ENCODE results near the gene CLCN2. TPM values are rescaled to one million over a fixed set of nuclear protein-coding genes. Genes with fewer than 3 reads are reported as not detected.

CLCN2 gene
- total and polyA plus RNA-seq, 2 of the 4 experiments (the other 2 are of a cell fraction) = 2.9 to 5.8 TPM

GRCh38 chr3:184357248-184358123 lies 3.9 kb downstream of the CLCN2 start:
- H3K36me3 ChIP-seq (ENCODE audit: control insufficient read depth, insufficient read depth, low read length) = peaks cover 13% of the 10 kb centered on the region
- 91% methylated on average over 5 of the region's 24 CpGs; no CpG with 5 or more reads in 1 of the 2 experiments for WGBS, 2 experiments (ENCODE audit: extremely low coverage in 2 of 2, insufficient read length in 1 of 2)
- H3K56ac ChIP-seq (ENCODE audit: extremely low read depth, insufficient read depth, low read length) = no peak overlapping the region
- POLR2A ChIA-PET (ENCODE audit: unreplicated experiment) = no interaction called here
- peaks cover 18% of the 10 kb centered on the region; the same call in 1 of the 2 replicates for H3K9me1 ChIP-seq (ENCODE audit: insufficient read depth, low read length)
- H3K27me3 ChIP-seq (ENCODE audit: control insufficient read depth, insufficient read depth, low read length) = no peaks in the 10 kb centered on the region
- H2BK120ac ChIP-seq (ENCODE audit: low read depth, low read length) = no peak overlapping the region
- DNase-seq = no peak
- no peak overlapping the region for H3K4me2 ChIP-seq (ENCODE audit: low read depth, low read length)
- no peak overlapping the region for H2BK20ac ChIP-seq (ENCODE audit: low read depth, low read length)
- no peak overlapping the region for H3K18ac ChIP-seq (ENCODE audit: low read depth, low read length)
- no peak overlapping the region for H4K5ac ChIP-seq (ENCODE audit: low read depth, low read length)
- H4K8ac ChIP-seq (ENCODE audit: low read depth in 2 of 2, low read length in 2 of 2) = no peak overlapping the region
- no peak overlapping the region for H4K91ac ChIP-seq (ENCODE audit: insufficient read depth, low read depth, low read length)
- no peak overlapping the region for H2AFZ ChIP-seq (replicated peaks; ENCODE audit: low read length, poor library complexity)
- no peak overlapping the region for H3K9ac ChIP-seq (ENCODE audit: low read depth, low read length)
- no peak overlapping the region for H3K4me3 ChIP-seq (ENCODE audit: insufficient read depth, low read depth, low read length)
- H3K27ac ChIP-seq (ENCODE audit: insufficient read depth, low read length) = no peak overlapping the region
- H3K23ac ChIP-seq (ENCODE audit: low read depth, low read length) = no peak overlapping the region
- TF ChIP-seq, protein P1, sequence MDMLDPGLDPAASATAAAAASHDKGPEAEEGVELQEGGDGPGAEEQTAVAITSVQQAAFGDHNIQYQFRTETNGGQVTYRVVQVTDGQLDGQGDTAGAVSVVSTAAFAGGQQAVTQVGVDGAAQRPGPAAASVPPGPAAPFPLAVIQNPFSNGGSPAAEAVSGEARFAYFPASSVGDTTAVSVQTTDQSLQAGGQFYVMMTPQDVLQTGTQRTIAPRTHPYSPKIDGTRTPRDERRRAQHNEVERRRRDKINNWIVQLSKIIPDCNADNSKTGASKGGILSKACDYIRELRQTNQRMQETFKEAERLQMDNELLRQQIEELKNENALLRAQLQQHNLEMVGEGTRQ (IDR thresholded peaks at IDR 0.05; ENCODE audit: low read depth, low read length) = no peak
- TF ChIP-seq POLR2A (IDR thresholded peaks at IDR 0.05; ENCODE audit: low read depth, low read length) = no peak
- TF ChIP-seq RAD21 (IDR thresholded peaks at IDR 0.05; ENCODE audit: low read length) = no peak
- TF ChIP-seq, protein P2, sequence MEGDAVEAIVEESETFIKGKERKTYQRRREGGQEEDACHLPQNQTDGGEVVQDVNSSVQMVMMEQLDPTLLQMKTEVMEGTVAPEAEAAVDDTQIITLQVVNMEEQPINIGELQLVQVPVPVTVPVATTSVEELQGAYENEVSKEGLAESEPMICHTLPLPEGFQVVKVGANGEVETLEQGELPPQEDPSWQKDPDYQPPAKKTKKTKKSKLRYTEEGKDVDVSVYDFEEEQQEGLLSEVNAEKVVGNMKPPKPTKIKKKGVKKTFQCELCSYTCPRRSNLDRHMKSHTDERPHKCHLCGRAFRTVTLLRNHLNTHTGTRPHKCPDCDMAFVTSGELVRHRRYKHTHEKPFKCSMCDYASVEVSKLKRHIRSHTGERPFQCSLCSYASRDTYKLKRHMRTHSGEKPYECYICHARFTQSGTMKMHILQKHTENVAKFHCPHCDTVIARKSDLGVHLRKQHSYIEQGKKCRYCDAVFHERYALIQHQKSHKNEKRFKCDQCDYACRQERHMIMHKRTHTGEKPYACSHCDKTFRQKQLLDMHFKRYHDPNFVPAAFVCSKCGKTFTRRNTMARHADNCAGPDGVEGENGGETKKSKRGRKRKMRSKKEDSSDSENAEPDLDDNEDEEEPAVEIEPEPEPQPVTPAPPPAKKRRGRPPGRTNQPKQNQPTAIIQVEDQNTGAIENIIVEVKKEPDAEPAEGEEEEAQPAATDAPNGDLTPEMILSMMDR (conservative IDR thresholded peaks at IDR 0.05; ENCODE audit: low read depth, low read length) = no peak
- TF ChIP-seq CHD1 (IDR thresholded peaks at IDR 0.05; ENCODE audit: low read depth, low read length) = no peak
- no peak for TF ChIP-seq SMC3 (IDR thresholded peaks at IDR 0.05; ENCODE audit: low read depth, low read length)
- no peak for TF ChIP-seq MAZ (IDR thresholded peaks at IDR 0.05; ENCODE audit: borderline replicate concordance, low read depth, low read length)
- TF ChIP-seq RCOR1 (IDR thresholded peaks at IDR 0.05; ENCODE audit: insufficient replicate concordance, low read length) = no peak
- TF ChIP-seq MXI1 (IDR thresholded peaks at IDR 0.05; ENCODE audit: borderline replicate concordance, low read depth, low read length) = no peak
- TF ChIP-seq RFX5 (IDR thresholded peaks at IDR 0.05; ENCODE audit: low read depth, low read length) = no peak
- TF ChIP-seq, protein P3, sequence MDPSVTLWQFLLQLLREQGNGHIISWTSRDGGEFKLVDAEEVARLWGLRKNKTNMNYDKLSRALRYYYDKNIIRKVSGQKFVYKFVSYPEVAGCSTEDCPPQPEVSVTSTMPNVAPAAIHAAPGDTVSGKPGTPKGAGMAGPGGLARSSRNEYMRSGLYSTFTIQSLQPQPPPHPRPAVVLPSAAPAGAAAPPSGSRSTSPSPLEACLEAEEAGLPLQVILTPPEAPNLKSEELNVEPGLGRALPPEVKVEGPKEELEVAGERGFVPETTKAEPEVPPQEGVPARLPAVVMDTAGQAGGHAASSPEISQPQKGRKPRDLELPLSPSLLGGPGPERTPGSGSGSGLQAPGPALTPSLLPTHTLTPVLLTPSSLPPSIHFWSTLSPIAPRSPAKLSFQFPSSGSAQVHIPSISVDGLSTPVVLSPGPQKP (IDR thresholded peaks at IDR 0.05; ENCODE audit: borderline replicate concordance, low read depth, low read length) = no peak
- no peak for TF ChIP-seq CEBPB (IDR thresholded peaks at IDR 0.05; ENCODE audit: low read depth, low read length)
- TF ChIP-seq BHLHE40 (IDR thresholded peaks at IDR 0.05; ENCODE audit: low read depth, low read length) = no peak
- CTCF ChIA-PET = no interaction called here
- no peak overlapping the region for H2BK15ac ChIP-seq (ENCODE audit: low read depth, low read length)
- no peak overlapping the region for H2AK9ac ChIP-seq (replicated peaks; ENCODE audit: low read depth, low read length, poor library complexity)
- peaks cover 10% of the 10 kb centered on the region for H4K20me1 ChIP-seq (ENCODE audit: insufficient read depth, low read length)
- H3K14ac ChIP-seq (replicated peaks; ENCODE audit: low read depth, low read length) = no peak overlapping the region
- in situ Hi-C loops (cut with MboI; ENCODE audit: low sequenced_read_pairs) (no loop called here), dilution Hi-C loops (cut with HindIII; ENCODE audit: low sequenced_read_pairs, unreplicated experiment) (loop anchor here (25.0 kb wide), 1 partner anchor 180 kb away; no protein-coding TSS in a partner anchor), intact Hi-C loops (cut with micrococcal nuclease) (no loop called here)
- H2BK5ac ChIP-seq (ENCODE audit: low read depth, low read length, poor library complexity, severe bottlenecking) = no peak overlapping the region
- H3K4ac ChIP-seq (ENCODE audit: low read depth, low read length) = no peak overlapping the region
- no TSS peak for BruUV-seq (replicated peaks)
- ATAC-seq (ENCODE audit: low read depth) = no peak
- H3K4me1 ChIP-seq (ENCODE audit: control insufficient read depth, insufficient read depth, low read length) = peaks cover 7% of the 10 kb centered on the region
- H2AK5ac ChIP-seq (ENCODE audit: low read depth, low read length) = no peak overlapping the region
- peaks cover 5 to 17% of the 10 kb centered on the region in 2 experiments for H3K79me1 ChIP-seq (ENCODE audit: low read depth in 1 of 2, low read length in 2 of 2)
- H3K9me3 ChIP-seq (ENCODE audit: control insufficient read depth, insufficient read depth, low read length) = no peaks in the 10 kb centered on the region

Measured in IMR-90 (cell line).